ENCODE measurements around the gene SLC5A11.

Gene SLC5A11

GRCh38 chr16:24849641-24850040 is 3.9 kb downstream of the SLC5A11 start:
- Histone ChIP-seq H3K27ac (no peak overlapping the region), H4K20me1 (ENCODE audit: insufficient read depth) (no peaks in the 10 kb centered on the region), H3K4me2 (no peak overlapping the region), H3K79me2 (ENCODE audit: insufficient read depth, low read depth) (no peaks in the 10 kb centered on the region), H3K27me3 (ENCODE audit: insufficient read depth, low read depth) (no peaks in the 10 kb centered on the region), H3K9ac (no peak overlapping the region), H3K4me1 (ENCODE audit: low read depth, poor library complexity, severe bottlenecking) (no peaks in the 10 kb centered on the region), H3K4me3 (IDR thresholded peaks at IDR 0.05; ENCODE audit: insufficient read depth, low read depth, low read length) (no peak overlapping the region), H2AFZ (ENCODE audit: low read depth) (no peak overlapping the region), H3K36me3 (ENCODE audit: insufficient read depth) (no peaks in the 10 kb centered on the region)
- no peak for TF ChIP-seq CTCF (conservative IDR thresholded peaks at IDR 0.05; ENCODE audit: low read depth, low read length)

- no peaks in the 10 kb centered on the region for H3K4me1 ChIP-seq (ENCODE audit: low read depth, poor library complexity, severe bottlenecking)
- no peak overlapping the region for H3K4me2 ChIP-seq
- no peaks in the 10 kb centered on the region for H3K79me2 ChIP-seq (ENCODE audit: insufficient read depth, low read depth)
- no peaks in the 10 kb centered on the region for H4K20me1 ChIP-seq (ENCODE audit: insufficient read depth)
- no peak overlapping the region for H3K9ac ChIP-seq
- H3K27ac ChIP-seq = no peak overlapping the region
- no peak overlapping the region for H2AFZ ChIP-seq (ENCODE audit: low read depth)
- no peaks in the 10 kb centered on the region for H3K36me3 ChIP-seq (ENCODE audit: insufficient read depth)
- TF ChIP-seq CTCF (conservative IDR thresholded peaks at IDR 0.05; ENCODE audit: low read depth, low read length) = no peak
- no peaks in the 10 kb centered on the region for H3K27me3 ChIP-seq (ENCODE audit: insufficient read depth, low read depth)
- no peak overlapping the region for H3K4me3 ChIP-seq (IDR thresholded peaks at IDR 0.05; ENCODE audit: insufficient read depth, low read depth, low read length)
These were observed 4.7 kb downstream of the SLC5A11 start for GRCh38 chr16:24850289-24850938.

DNA sequence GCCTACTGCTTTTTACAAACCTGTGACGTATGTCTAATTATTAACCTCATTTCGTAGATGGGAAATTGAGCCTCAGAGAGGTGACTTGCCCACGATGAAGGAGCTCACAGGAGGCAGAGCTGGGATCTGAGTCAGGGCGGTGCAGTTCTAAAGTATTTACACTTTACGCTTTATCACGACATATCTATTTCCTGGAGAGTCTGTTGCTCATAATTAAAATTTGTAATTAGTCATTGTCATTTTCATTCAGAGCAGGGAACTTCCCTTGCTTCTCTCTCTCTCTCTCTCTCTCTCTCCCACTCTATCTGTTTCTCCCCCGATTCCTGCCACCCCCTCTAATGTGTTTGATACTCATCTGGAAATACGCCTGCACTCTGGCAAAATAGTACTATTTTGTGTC is 5.9 kb downstream of the SLC5A11 start:
- Histone ChIP-seq H3K27ac (no peak overlapping the region), H3K4me3 (IDR thresholded peaks at IDR 0.05; ENCODE audit: insufficient read depth, low read depth, low read length) (no peak overlapping the region), H3K4me2 (no peak overlapping the region), H2AFZ (ENCODE audit: low read depth) (no peak overlapping the region), H4K20me1 (ENCODE audit: insufficient read depth) (no peaks in the 10 kb centered on the region), H3K4me1 (ENCODE audit: low read depth, poor library complexity, severe bottlenecking) (no peaks in the 10 kb centered on the region), H3K9ac (no peak overlapping the region), H3K36me3 (ENCODE audit: insufficient read depth) (no peaks in the 10 kb centered on the region), H3K27me3 (ENCODE audit: insufficient read depth, low read depth) (no peaks in the 10 kb centered on the region), H3K79me2 (ENCODE audit: insufficient read depth, low read depth) (no peaks in the 10 kb centered on the region)
- no peak for TF ChIP-seq CTCF (conservative IDR thresholded peaks at IDR 0.05; ENCODE audit: low read depth, low read length)

DNA sequence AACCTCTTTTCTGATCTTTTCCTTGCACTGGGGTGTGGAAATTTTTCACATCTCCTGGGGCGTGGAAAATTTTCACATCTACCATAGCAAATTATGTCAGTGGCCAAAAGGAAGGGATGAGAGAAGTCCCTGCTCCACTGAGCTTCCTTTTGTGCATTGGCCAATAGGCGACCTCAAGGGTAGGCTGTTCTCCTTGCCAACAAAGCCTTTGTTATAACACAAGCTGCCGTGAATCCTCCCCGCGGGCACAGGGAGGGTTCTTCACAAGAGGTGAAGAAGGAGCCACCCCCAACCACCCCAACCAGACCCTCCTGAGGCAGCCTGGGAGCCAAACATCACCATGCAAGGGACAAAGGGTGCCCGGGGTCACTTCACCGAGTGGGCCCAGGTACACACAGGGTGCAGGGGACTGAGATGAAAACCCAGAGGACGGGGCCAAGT is 6.5 kb downstream of the SLC5A11 start:
- Histone ChIP-seq H3K79me2 (ENCODE audit: insufficient read depth, low read depth) (no peaks in the 10 kb centered on the region), H4K20me1 (ENCODE audit: insufficient read depth) (no peaks in the 10 kb centered on the region), H3K27me3 (ENCODE audit: insufficient read depth, low read depth) (no peaks in the 10 kb centered on the region), H3K27ac (no peak overlapping the region), H3K4me1 (ENCODE audit: low read depth, poor library complexity, severe bottlenecking) (no peaks in the 10 kb centered on the region), H3K4me2 (no peak overlapping the region), H3K36me3 (ENCODE audit: insufficient read depth) (no peaks in the 10 kb centered on the region), H2AFZ (ENCODE audit: low read depth) (no peak overlapping the region), H3K9ac (no peak overlapping the region), H3K4me3 (IDR thresholded peaks at IDR 0.05; ENCODE audit: insufficient read depth, low read depth, low read length) (no peak overlapping the region)
- TF ChIP-seq CTCF (conservative IDR thresholded peaks at IDR 0.05; ENCODE audit: low read depth, low read length) = no peak
